ENCODE results near the gene ISM2.

GRCh38 chr14:77485256-77485655 is 13.4 kb downstream of the ISM2 start:
- TF ChIP-seq TAF1 (IDR thresholded peaks at IDR 0.05; ENCODE audit: low read depth, low read length) (no peak), POLR2AphosphoS5 (IDR thresholded peaks at IDR 0.05; ENCODE audit: low read depth, low read length) (no peak), POLR2A (IDR thresholded peaks at IDR 0.05; ENCODE audit: low read depth, low read length) (no peak)
